ENCODE measurements around the gene NCKAP5. TPM values are rescaled to one million over a fixed set of nuclear protein-coding genes. Genes with fewer than 3 reads are reported as not detected.

Gene NCKAP5
- total RNA-seq, 2 experiments from 2014 or later: not detected

GRCh38 chr2:133012847-133013734, 555.2 kb downstream of the NCKAP5 start:
- Mint-ChIP-seq H3K4me1 (ENCODE audit: low read depth) (no peaks in the 10 kb centered on the region), H3K27me3 (peaks cover 2% of the 10 kb centered on the region), H3K27ac (no peak overlapping the region), H3K9me3 (peaks cover 4% of the 10 kb centered on the region), H3K4me3 (no peak overlapping the region), H3K36me3 (ENCODE audit: low read depth) (no peaks in the 10 kb centered on the region)
- CTCF ChIA-PET: no interaction called here
- intact Hi-C loops (cut with micrococcal nuclease): no loop called here
- ATAC-seq: no peak
- DNase-seq: no peak
- TF ChIP-seq CTCF (IDR thresholded peaks at IDR 0.05): no peak
- POLR2A ChIA-PET: no interaction called here

- DNase-seq (no peak), ATAC-seq (no peak)
- ChIA-PET CTCF (no interaction called here), POLR2A (no interaction called here)
- no peak for TF ChIP-seq CTCF (IDR thresholded peaks at IDR 0.05)
- intact Hi-C loops (cut with micrococcal nuclease): no loop called here
- H3K36me3 Mint-ChIP-seq (ENCODE audit: low read depth): no peaks in the 10 kb centered on the region
- no peak overlapping the region for H3K4me3 Mint-ChIP-seq
- H3K27ac Mint-ChIP-seq: no peak overlapping the region
- no peaks in the 10 kb centered on the region for H3K27me3 Mint-ChIP-seq
- H3K9me3 Mint-ChIP-seq: peaks cover 16% of the 10 kb centered on the region
- no peaks in the 10 kb centered on the region for H3K4me1 Mint-ChIP-seq (ENCODE audit: low read depth)
Observed at GRCh38 chr2:133004623-133005022, 563.6 kb downstream of the NCKAP5 start.

- no peak overlapping the region for H3K4me3 Mint-ChIP-seq
- intact Hi-C loops (cut with micrococcal nuclease): no loop called here
- H3K27ac Mint-ChIP-seq: no peak overlapping the region
- POLR2A ChIA-PET: no interaction called here
- CTCF ChIA-PET: no interaction called here
- DNase-seq (no peak), ATAC-seq (no peak)
- peaks cover 9% of the 10 kb centered on the region for H3K9me3 Mint-ChIP-seq
- H3K27me3 Mint-ChIP-seq: no peaks in the 10 kb centered on the region
- no peaks in the 10 kb centered on the region for H3K36me3 Mint-ChIP-seq (ENCODE audit: low read depth)
- no peaks in the 10 kb centered on the region for H3K4me1 Mint-ChIP-seq (ENCODE audit: low read depth)
- no peak for TF ChIP-seq CTCF (IDR thresholded peaks at IDR 0.05)
Observed at GRCh38 chr2:132999421-132999820, 568.8 kb downstream of the NCKAP5 start.

- intact Hi-C loops (cut with micrococcal nuclease): no loop called here
- DNase-seq (no peak), ATAC-seq (no peak)
- H3K36me3 Mint-ChIP-seq (ENCODE audit: low read depth): no peaks in the 10 kb centered on the region
- TF ChIP-seq CTCF (IDR thresholded peaks at IDR 0.05): no peak
- ChIA-PET CTCF (no interaction called here), POLR2A (no interaction called here)
- no peaks in the 10 kb centered on the region for H3K9me3 Mint-ChIP-seq
- H3K4me1 Mint-ChIP-seq (ENCODE audit: low read depth): no peaks in the 10 kb centered on the region
- H3K27ac Mint-ChIP-seq: no peak overlapping the region
- no peaks in the 10 kb centered on the region for H3K27me3 Mint-ChIP-seq
- H3K4me3 Mint-ChIP-seq: no peak overlapping the region
Observed at GRCh38 chr2:132998221-132998620, 570.0 kb downstream of the NCKAP5 start.

GRCh38 chr2:132991471-132992045, 576.7 kb downstream of the NCKAP5 start:
- ChIA-PET POLR2A (no interaction called here), CTCF (no interaction called here)
- DNase-seq: no peak
- Mint-ChIP-seq H3K4me3 (no peak overlapping the region), H3K4me1 (ENCODE audit: low read depth) (no peaks in the 10 kb centered on the region), H3K27ac (no peak overlapping the region), H3K36me3 (ENCODE audit: low read depth) (no peaks in the 10 kb centered on the region), H3K9me3 (no peaks in the 10 kb centered on the region), H3K27me3 (no peaks in the 10 kb centered on the region)
- intact Hi-C loops (cut with micrococcal nuclease): no loop called here
- ATAC-seq: no peak
- no peak for TF ChIP-seq CTCF (IDR thresholded peaks at IDR 0.05)
